Breast epithelium (tissue), 4 donors: ENCODE measurements around the gene CDH4. TPM values are rescaled to one million over a fixed set of nuclear protein-coding genes. Genes with fewer than 3 reads are reported as not detected.
"Not testable (repeated sequence)": the region's sequence is repeated elsewhere in the genome, so short reads cannot be mapped to it uniquely, and the experiment has no call there.

Experiments used
- DNase-seq, 2 donors: peaks; one replicate each; pipeline ENCODE4 v3.0.0-alpha.2; 2019; ENCODE audit warnings: low spot score in 2 of 2
- H3K27ac ChIP-seq, 2 donors: fragments of 200-600 bp; sonication (generic) in 1 of 2; one replicate each; pipeline ENCODE4 v1.5.1; 2016 to 2019; ENCODE audit warnings: mild to moderate bottlenecking in 1 of 2
- H3K27me3 ChIP-seq, 2 donors: fragments of 200-600 bp; sonication (generic) in 1 of 2; one replicate each; pipeline versions ENCODE4 v1.5.1 to v1.6.0; 2017 to 2019; ENCODE audit warnings: control low read depth in 1 of 2, mild to moderate bottlenecking in 1 of 2
- H3K36me3 ChIP-seq: fragments of 200-600 bp; one replicate; pipeline ENCODE4 v1.5.1; 2019
- H3K4me1 ChIP-seq, 2 donors: fragments of 200-600 bp; sonication (generic); one replicate each; pipeline ENCODE4 v1.5.1; 2016 to 2019; ENCODE audit warnings: control low read depth in 1 of 2
- H3K4me3 ChIP-seq, 3 donors: fragments of 200-600 bp; sonication (generic); 1 replicate in 2 of 3; 2 replicates in 1 of 3; pipeline ENCODE4 v1.5.1; 2016 to 2019; ENCODE audit warnings: mild to moderate bottlenecking in 3 of 3, moderate library complexity in 2 of 3
- H3K9me3 ChIP-seq, 2 donors: fragments of 200-600 bp; sonication (generic) in 1 of 2; one replicate each; pipeline ENCODE4 v1.5.1; 2016 to 2019; ENCODE audit warnings: control low read depth in 1 of 2
- CTCF ChIP-seq, 3 donors: fragments of 450-650 bp; IDR thresholded peaks; one replicate each; pipeline ENCODE4 v1.5.1; 2016 to 2017; ENCODE audit warnings: antibody characterized with exemption in 3 of 3, mild to moderate bottlenecking in 3 of 3, moderate library complexity in 3 of 3
- POLR2A ChIP-seq: fragments of 450-650 bp; IDR thresholded peaks from one replicate; pipeline ENCODE4 v1.6.1; 2016; ENCODE audit warnings: antibody characterized with exemption, mild to moderate bottlenecking, moderate library complexity
- POLR2AphosphoS5 ChIP-seq, 3 donors: sonication (generic); formaldehyde crosslinking; IDR thresholded peaks; one replicate each; pipeline ENCODE4 v1.6.1; 2017; ENCODE audit warnings: antibody characterized with exemption in 3 of 3
- intact Hi-C: fragments of 100-400 bp; cut with DNase I; formaldehyde crosslinking; loops from one replicate; pipeline ENCODE4 v1.15.1; 2023; ENCODE audit warnings: low total_unique reads
- total RNA-seq, 3 donors: library from RNA; depleted of rRNA; stranded (reverse); fragments of >200 nt; gene quantifications; one replicate each; pipeline ENCODE4 v1.1.0, GENCODE V29; 2016

Gene CDH4
- total RNA-seq, 3 donors from 2014 or later, result under 0.01 TPM; not detected in 2

DNA sequence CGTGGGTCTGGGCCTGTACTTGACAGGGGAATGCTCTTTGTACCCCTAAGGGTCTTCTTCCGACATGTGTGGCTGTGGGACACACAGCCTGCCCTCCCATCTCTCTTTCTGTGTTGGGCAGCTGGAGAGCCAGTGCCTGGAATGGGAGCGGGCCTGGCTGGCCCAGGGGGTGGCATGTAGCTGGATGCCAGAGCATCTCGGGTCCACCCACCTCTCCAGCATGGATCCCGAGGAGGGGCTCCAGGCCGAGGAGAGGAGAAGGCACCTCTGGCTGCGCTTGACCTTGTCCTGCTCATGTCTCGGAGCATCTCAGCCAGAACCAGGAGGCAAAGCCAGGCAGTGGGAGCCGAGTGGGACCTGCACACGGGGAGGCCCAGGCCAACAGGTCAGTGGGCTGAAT lies 16.0 kb downstream of the CDH4 start:
- DNase-seq, result no peak
- peaks cover 0 to 5% of the 10 kb centered on the region in 2 donors for H3K27me3 ChIP-seq
- no peak overlapping the region for H3K4me3 ChIP-seq
- no peaks in the 10 kb centered on the region for H3K9me3 ChIP-seq
- H3K36me3 ChIP-seq, result no peaks in the 10 kb centered on the region
- H3K4me1 ChIP-seq, result no peaks in the 10 kb centered on the region
- intact Hi-C loops, result no loop called here
- TF ChIP-seq POLR2AphosphoS5 (IDR thresholded peaks at IDR 0.05), result no peak
- TF ChIP-seq CTCF (IDR thresholded peaks at IDR 0.05), result no peak
- TF ChIP-seq POLR2A, result no peak
- no peak overlapping the region for H3K27ac ChIP-seq

GRCh38 chr20:61271312-61272231 lies 19.5 kb downstream of the CDH4 start:
- Histone ChIP-seq H3K9me3 (peaks cover 0 to 4% of the 10 kb centered on the region in 2 donors), H3K4me3 (peak overlapping the region in 1 of 3 donors; percentile 43), H3K36me3 (no peaks in the 10 kb centered on the region), H3K4me1 (no peaks in the 10 kb centered on the region), H3K27ac (no peak overlapping the region), H3K27me3 (peaks cover 0 to 5% of the 10 kb centered on the region in 2 donors)
- intact Hi-C loops, result no loop called here
- DNase-seq, result no peak
- no peak for TF ChIP-seq CTCF (IDR thresholded peaks at IDR 0.05)
- no peak for TF ChIP-seq POLR2A
- TF ChIP-seq POLR2AphosphoS5 (IDR thresholded peaks at IDR 0.05), result no peak

GRCh38 chr20:61273024-61273423 lies 21.0 kb downstream of the CDH4 start:
- intact Hi-C loops, result not testable (repeated sequence)

GRCh38 chr20:61273666-61274065 lies 21.6 kb downstream of the CDH4 start:
- H3K27ac ChIP-seq, H3K9me3 ChIP-seq, H3K4me3 ChIP-seq, H3K36me3 ChIP-seq, intact Hi-C loops, DNase-seq, H3K4me1 ChIP-seq: not testable (repeated sequence)
- peaks cover 0 to 13% of the 10 kb centered on the region in 2 donors for H3K27me3 ChIP-seq

More at GRCh38 chr20:61273024-61273423, 21.0 kb downstream of the CDH4 start:
- H3K4me1 ChIP-seq, H3K9me3 ChIP-seq, H3K36me3 ChIP-seq, DNase-seq, H3K27ac ChIP-seq, H3K27me3 ChIP-seq, H3K4me3 ChIP-seq: not testable (repeated sequence)

- Histone ChIP-seq H3K27me3 (peaks cover 0 to 18% of the 10 kb centered on the region in 2 donors), H3K9me3 (peaks cover 0 to 6% of the 10 kb centered on the region in 2 donors), H3K4me3 (no peak overlapping the region), H3K36me3 (no peaks in the 10 kb centered on the region), H3K27ac (no peak overlapping the region), H3K4me1 (no peaks in the 10 kb centered on the region)
- TF ChIP-seq POLR2A (no peak), CTCF (IDR thresholded peaks at IDR 0.05) (no peak), POLR2AphosphoS5 (IDR thresholded peaks at IDR 0.05) (no peak)
- DNase-seq, result no peak
- intact Hi-C loops, result no loop called here
Measured at GRCh38 chr20:61274326-61274725, 22.3 kb downstream of the CDH4 start.

DNA sequence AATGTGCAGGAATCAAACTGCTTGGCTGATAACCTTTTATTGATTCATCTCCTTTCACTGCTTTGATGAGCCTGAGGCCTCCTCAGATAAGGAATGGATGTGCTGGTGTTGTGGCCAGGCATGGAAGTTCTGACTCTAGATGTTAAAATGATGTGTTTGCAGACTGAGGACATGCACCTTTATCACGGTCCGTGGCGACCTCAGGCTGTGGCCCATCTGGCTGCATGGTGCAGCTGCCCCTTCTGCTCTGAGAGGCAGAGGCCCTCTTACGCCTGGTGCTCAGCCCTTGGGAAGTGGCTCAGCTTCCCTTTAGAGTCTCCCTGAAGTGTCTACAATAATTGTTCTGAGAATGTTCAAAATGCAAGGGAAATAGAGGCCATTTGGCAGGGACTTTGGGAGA lies 26.2 kb downstream of the CDH4 start:
- H3K4me1 ChIP-seq, result no peaks in the 10 kb centered on the region
- TF ChIP-seq CTCF (IDR thresholded peaks at IDR 0.05) (no peak), POLR2A (no peak), POLR2AphosphoS5 (IDR thresholded peaks at IDR 0.05) (no peak)
- intact Hi-C loops, result no loop called here
- no peak overlapping the region for H3K4me3 ChIP-seq
- H3K36me3 ChIP-seq, result no peaks in the 10 kb centered on the region
- H3K27me3 ChIP-seq, result peaks cover 0 to 24% of the 10 kb centered on the region in 2 donors
- H3K9me3 ChIP-seq, result peaks cover 0 to 6% of the 10 kb centered on the region in 2 donors
- no peak overlapping the region for H3K27ac ChIP-seq
- no peak for DNase-seq
